Endothelial cell of umbilical vein (primary cell): ENCODE measurements around the gene FUZ. TPM values are rescaled to one million over a fixed set of nuclear protein-coding genes. Genes with fewer than 3 reads are reported as not detected.

Source experiments
- BruUV-seq: library from RNA; stranded (reverse); fragments of 400-500 nt; replicated peaks from 2 replicates; lab custom pipeline; 2021; lab: Mats Ljungman, UMichigan
- CTCF ChIA-PET: fragments of 300-600, 350-600 bp; sonication (Branson Sonifier 250); formaldehyde crosslinking; loops from one replicate; lab custom pipeline; 2021; ENCODE audit warnings: antibody characterized with exemption, inconsistent platforms; lab: Charles Lee
- POLR2A ChIA-PET: fragments of 300-600, 350-600 bp; sonication (Branson Sonifier 250); formaldehyde crosslinking; loops from one replicate; lab custom pipeline; 2021; ENCODE audit warnings: antibody characterized with exemption, inconsistent platforms; lab: Charles Lee
- DNase-seq: peaks from one replicate; pipeline ENCODE4 v3.0.0-alpha.2; 2011; ENCODE audit warnings: low read depth, low spot score
- FAIRE-seq: peaks from 2 replicates; lab custom pipeline; 2011; peaks lifted over from hg19 to GRCh38; lab: Jason Lieb, UNC
- H2AFZ ChIP-seq: 2 replicates; pipeline ENCODE4 v1.6.0; 2012; ENCODE audit warnings: low read depth, low read length, control low read depth, inconsistent platforms
- H3K27ac ChIP-seq: 2 replicates; pipeline ENCODE4 v1.5.1; 2011; ENCODE audit warnings: low read depth, mild to moderate bottlenecking, control low read depth, low read length, moderate library complexity; ENCODE audit not compliant: insufficient read depth
- H3K27me3 ChIP-seq, 2 experiments: 2 replicates each; pipeline versions ENCODE4 v1.6.0 to v1.6.1; 2011; ENCODE audit warnings: low read length in 2 of 2, mixed read lengths in 1 of 2; ENCODE audit not compliant: control insufficient read depth in 2 of 2, insufficient read depth in 2 of 2
- H3K36me3 ChIP-seq, 2 experiments: 2 replicates in 1 of 2; 3 replicates in 1 of 2; pipeline ENCODE4 v1.5.1; 2011; ENCODE audit warnings: low read length in 2 of 2, mild to moderate bottlenecking in 1 of 2, moderate library complexity in 1 of 2; ENCODE audit not compliant: control insufficient read depth in 2 of 2, insufficient read depth in 2 of 2; ENCODE audit errors: extremely low read depth in 1 of 2
- H3K4me1 ChIP-seq: 3 replicates; pipeline ENCODE4 v1.5.1; 2011; ENCODE audit warnings: mild to moderate bottlenecking, low read length; ENCODE audit not compliant: control insufficient read depth, insufficient read depth; ENCODE audit errors: extremely low read depth
- H3K4me2 ChIP-seq: 2 replicates; pipeline ENCODE4 v1.6.1; 2011; ENCODE audit warnings: low read length, control low read depth, mixed read lengths; ENCODE audit not compliant: insufficient read depth
- H3K4me3 ChIP-seq, 3 experiments: fragments of 200-600 bp in 1 of 3; sonication (generic), shearing (Covaris generic) in 1 of 3; replicated peaks in 1 of 3; 2 replicates each; pipeline ENCODE4 v1.5.1; 2011 to 2016; ENCODE audit warnings: control low read depth in 3 of 3, low read length in 3 of 3, mild to moderate bottlenecking in 2 of 3, inconsistent platforms in 1 of 3, low read depth in 1 of 3, moderate library complexity in 1 of 3; ENCODE audit not compliant: insufficient read depth in 1 of 3
- H3K79me2 ChIP-seq: 2 replicates; pipeline ENCODE4 v1.6.0; 2012; ENCODE audit warnings: low read length, inconsistent platforms; ENCODE audit not compliant: control insufficient read depth, insufficient read depth
- H3K9ac ChIP-seq: replicated peaks from 2 replicates; pipeline ENCODE3; 2011; ENCODE audit warnings: low read length, control low read depth; ENCODE audit not compliant: insufficient read depth; ENCODE audit errors: extremely low read depth
- H3K9me1 ChIP-seq: replicated peaks from 3 replicates; pipeline ENCODE4 v1.6.0; 2011; ENCODE audit warnings: mild to moderate bottlenecking, low read length; ENCODE audit not compliant: control insufficient read depth, insufficient read depth; ENCODE audit errors: extremely low read depth
- H3K9me3 ChIP-seq: replicated peaks from 2 replicates; pipeline ENCODE4 v1.5.1; 2012; ENCODE audit warnings: low read length, inconsistent platforms; ENCODE audit not compliant: control insufficient read depth, insufficient read depth
- H4K20me1 ChIP-seq: replicated peaks from 2 replicates; pipeline ENCODE3; 2011; ENCODE audit warnings: mild to moderate bottlenecking, low read length; ENCODE audit not compliant: control insufficient read depth, insufficient read depth; ENCODE audit errors: extremely low read depth
- EZH2 ChIP-seq: IDR thresholded peaks from 2 replicates; pipeline ENCODE4 v1.6.1; 2012; ENCODE audit warnings: borderline replicate concordance, low read depth, mild to moderate bottlenecking, moderate library complexity, low read length, inconsistent platforms; ENCODE audit not compliant: severe bottlenecking
- FOS ChIP-seq: IDR thresholded peaks from 2 replicates; pipeline ENCODE4 v1.6.1; 2011; ENCODE audit warnings: mild to moderate bottlenecking, low read length, moderate library complexity, borderline replicate concordance; ENCODE audit not compliant: insufficient read depth
- GATA2 ChIP-seq: IDR thresholded peaks from 2 replicates; pipeline ENCODE4 v1.7.0; 2011; ENCODE audit warnings: low read depth, mild to moderate bottlenecking, moderate library complexity, mixed read lengths, low read length; ENCODE audit not compliant: insufficient read length, insufficient read depth
- JUN ChIP-seq: IDR thresholded peaks from 2 replicates; pipeline ENCODE4 v1.6.1; 2011; ENCODE audit warnings: borderline replicate concordance, low read depth; ENCODE audit not compliant: insufficient read length, insufficient read depth
- MAX ChIP-seq: IDR thresholded peaks from 2 replicates; pipeline ENCODE4 v1.6.1; 2011; ENCODE audit not compliant: insufficient read depth, insufficient read length
- MYC ChIP-seq: IDR thresholded peaks from one replicate; pipeline ENCODE4 v1.6.1; 2011; ENCODE audit warnings: mild to moderate bottlenecking, low read depth, low read length
- POLR2A ChIP-seq: IDR thresholded peaks from 2 replicates; pipeline ENCODE4 v1.6.1; 2012; ENCODE audit warnings: low read depth, mild to moderate bottlenecking, control low read depth, low read length
- POLR2AphosphoS5 ChIP-seq: IDR thresholded peaks from 2 replicates; pipeline ENCODE4 v1.6.1; 2012; ENCODE audit warnings: low read depth, mild to moderate bottlenecking, control low read depth, low read length, moderate library complexity; ENCODE audit not compliant: insufficient read depth
- dilution Hi-C: fragments of 300-500 bp; cut with MboI; formaldehyde crosslinking; loops from one replicate; pipeline ENCODE4 v1.15.0; 2019; ENCODE audit warnings: low sequenced_read_pairs; ENCODE audit not compliant: extremely low pct_ligation_motif_present
- intact Hi-C: fragments of 100-400 bp; cut with micrococcal nuclease; formaldehyde crosslinking; loops from one replicate; pipeline ENCODE4 v1.10.0; 2022
- polyA plus RNA-seq, 4 experiments: library from polyadenylated mRNA; depleted of rRNA in 3 of 4; stranded (reverse) in 3 of 4; unstranded in 1 of 4; fragments of >200 nt; gene quantifications; 2 replicates each; pipeline versions ENCODE4 v1.2.1 to v1.2.3, GENCODE V29; 2011 to 2012; ENCODE audit warnings: missing spikeins in 1 of 4
- total RNA-seq: library from RNA; stranded (reverse); gene quantifications from 2 replicates; pipeline ENCODE4 v1.2.3, GENCODE V29; 2021
- TF ChIP-seq, protein P1 (sequence below), 2 donors: IDR thresholded peaks; 1 replicate in 1 of 2; 2 replicates in 1 of 2; pipeline ENCODE4 v1.5.1; 2011; ENCODE audit warnings: low read length in 2 of 2, mild to moderate bottlenecking in 2 of 2, moderate library complexity in 2 of 2, control low read depth in 1 of 2, inconsistent platforms in 1 of 2, low read depth in 1 of 2; ENCODE audit not compliant: insufficient read depth in 1 of 2; ENCODE audit errors: extremely low read depth in 1 of 2

The FUZ gene
- total and polyA plus RNA-seq, 2 donors (not counting 3 experiments of a cell fraction or from before 2014, with no cell fraction given), result 12.3 to 14.0 TPM

- H3K36me3 ChIP-seq, result peaks cover 5 to 9% of the 10 kb centered on the region in 2 experiments
- H3K9ac ChIP-seq, result no peak overlapping the region
- no peak for FAIRE-seq
- no peak overlapping the region for H2AFZ ChIP-seq
- intact Hi-C loops (loop anchor here (5.0 kb wide), 2 partner anchors 119 to 309 kb away; partner anchors contain the start of genes ADM5 and RPS11), dilution Hi-C loops (no loop called here)
- no peak overlapping the region for H3K4me2 ChIP-seq
- POLR2A ChIA-PET, result no interaction called here
- BruUV-seq, result TSS peak; percentile 35
- H4K20me1 ChIP-seq, result no peaks in the 10 kb centered on the region
- no peaks in the 10 kb centered on the region for H3K9me1 ChIP-seq
- H3K9me3 ChIP-seq, result no peaks in the 10 kb centered on the region
- no peak overlapping the region for H3K27ac ChIP-seq
- peaks cover 6% of the 10 kb centered on the region for H3K4me1 ChIP-seq
- TF ChIP-seq JUN, result no peak
- TF ChIP-seq POLR2AphosphoS5, result no peak
- no peak for TF ChIP-seq GATA2
- no peak for TF ChIP-seq POLR2A
- TF ChIP-seq MYC, result no peak
- TF ChIP-seq MAX, result no peak
- TF ChIP-seq, protein P1, sequence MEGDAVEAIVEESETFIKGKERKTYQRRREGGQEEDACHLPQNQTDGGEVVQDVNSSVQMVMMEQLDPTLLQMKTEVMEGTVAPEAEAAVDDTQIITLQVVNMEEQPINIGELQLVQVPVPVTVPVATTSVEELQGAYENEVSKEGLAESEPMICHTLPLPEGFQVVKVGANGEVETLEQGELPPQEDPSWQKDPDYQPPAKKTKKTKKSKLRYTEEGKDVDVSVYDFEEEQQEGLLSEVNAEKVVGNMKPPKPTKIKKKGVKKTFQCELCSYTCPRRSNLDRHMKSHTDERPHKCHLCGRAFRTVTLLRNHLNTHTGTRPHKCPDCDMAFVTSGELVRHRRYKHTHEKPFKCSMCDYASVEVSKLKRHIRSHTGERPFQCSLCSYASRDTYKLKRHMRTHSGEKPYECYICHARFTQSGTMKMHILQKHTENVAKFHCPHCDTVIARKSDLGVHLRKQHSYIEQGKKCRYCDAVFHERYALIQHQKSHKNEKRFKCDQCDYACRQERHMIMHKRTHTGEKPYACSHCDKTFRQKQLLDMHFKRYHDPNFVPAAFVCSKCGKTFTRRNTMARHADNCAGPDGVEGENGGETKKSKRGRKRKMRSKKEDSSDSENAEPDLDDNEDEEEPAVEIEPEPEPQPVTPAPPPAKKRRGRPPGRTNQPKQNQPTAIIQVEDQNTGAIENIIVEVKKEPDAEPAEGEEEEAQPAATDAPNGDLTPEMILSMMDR (IDR thresholded peaks at IDR 0.05; ENCODE audit: extremely low read depth in 1 of 2, insufficient read depth in 1 of 2, low read depth in 1 of 2, low read length in 2 of 2), result no peak
- no peak for TF ChIP-seq FOS
- TF ChIP-seq EZH2, result no peak
- CTCF ChIA-PET, result no interaction called here
- no peaks in the 10 kb centered on the region for H3K27me3 ChIP-seq
- H3K4me3 ChIP-seq, result no peak overlapping the region
- DNase-seq, result no peak
- H3K79me2 ChIP-seq, result no peaks in the 10 kb centered on the region
Measured at GRCh38 chr19:49806620-49806959, 6.5 kb downstream of the FUZ start.
